SK-N-SH treated with all-trans-retinoic acid at 6 μM for 48 hours (cell line): ENCODE data around the gene TMEM163.

ENCODE experiments used
- ATAC-seq: fragments of 200-7000 bp; cut with Tn5 transposase; 3 replicates; pipeline ENCODE4 v1.9.1; 2020; ENCODE audit warnings: mild to moderate bottlenecking, moderate library complexity
- BACH2 ChIP-seq: fragments of 250-450 bp; sonication (Bioruptor Pico); IDR thresholded peaks from 2 replicates; pipeline ENCODE4 v1.9.0; 2021; ENCODE audit warnings: mild to moderate bottlenecking, borderline replicate concordance
- CSDC2 ChIP-seq: fragments of 250-450 bp; sonication (Bioruptor Pico); IDR thresholded peaks from 2 replicates; pipeline ENCODE4 v1.5.0; 2020; ENCODE audit warnings: mild to moderate bottlenecking, moderate library complexity
- ESRRG ChIP-seq: fragments of 250-450 bp; sonication (Bioruptor Pico); IDR thresholded peaks from 2 replicates; pipeline ENCODE4 v1.6.1; 2021; ENCODE audit warnings: mild to moderate bottlenecking
- GLIS3 ChIP-seq: fragments of 250-450 bp; sonication (Bioruptor Pico); IDR thresholded peaks from 2 replicates; pipeline ENCODE4 v1.5.0; 2020; ENCODE audit warnings: mild to moderate bottlenecking, moderate library complexity
- ISL1 ChIP-seq: fragments of 250-450 bp; sonication (Bioruptor Pico); IDR thresholded peaks from 2 replicates; pipeline ENCODE4 v2.1.2; 2022; ENCODE audit warnings: mild to moderate bottlenecking, moderate library complexity
- PATZ1 ChIP-seq: fragments of 250-450 bp; sonication (Bioruptor Pico); IDR thresholded peaks from 2 replicates; pipeline ENCODE4 v1.8.0; 2020; ENCODE audit warnings: mild to moderate bottlenecking, moderate library complexity, borderline replicate concordance
- POU6F1 ChIP-seq: fragments of 250-450 bp; sonication (Bioruptor Pico); IDR thresholded peaks from 2 replicates; pipeline ENCODE4 v1.8.0; 2021; ENCODE audit warnings: low read depth, mild to moderate bottlenecking, moderate library complexity, borderline replicate concordance
- PPARA ChIP-seq: fragments of 250-450 bp; sonication (Bioruptor Pico); IDR thresholded peaks from 2 replicates; pipeline ENCODE4 v1.5.0; 2020; ENCODE audit warnings: mild to moderate bottlenecking, borderline replicate concordance
- RARB ChIP-seq: fragments of 250-450 bp; sonication (Bioruptor Pico); IDR thresholded peaks from 2 replicates; pipeline ENCODE4 v1.8.0; 2021; ENCODE audit warnings: mild to moderate bottlenecking, moderate library complexity
- SNAI2 ChIP-seq: fragments of 250-450 bp; sonication (Bioruptor Pico); IDR thresholded peaks from 2 replicates; pipeline ENCODE4 v1.5.0; 2020; ENCODE audit warnings: mild to moderate bottlenecking, moderate library complexity
- TCF4 ChIP-seq: fragments of 250-450 bp; sonication (Bioruptor Pico); IDR thresholded peaks from 2 replicates; pipeline ENCODE4 v1.8.0; 2021; ENCODE audit warnings: mild to moderate bottlenecking, moderate library complexity, borderline replicate concordance
- TSHZ2 ChIP-seq: fragments of 250-450 bp; sonication (Bioruptor Pico); IDR thresholded peaks from 2 replicates; pipeline ENCODE4 v1.5.0; 2020; ENCODE audit warnings: mild to moderate bottlenecking, moderate library complexity
- ZC3H10 ChIP-seq: fragments of 250-450 bp; sonication (Bioruptor Pico); IDR thresholded peaks from 2 replicates; pipeline ENCODE4 v1.5.1; 2021; ENCODE audit warnings: mild to moderate bottlenecking, moderate library complexity
- ZFP3 ChIP-seq: fragments of 250-450 bp; sonication (Bioruptor Pico); IDR thresholded peaks from 2 replicates; pipeline ENCODE4 v1.5.0; 2020; ENCODE audit warnings: mild to moderate bottlenecking, moderate library complexity
- ZFP30 ChIP-seq: fragments of 450-650 bp; formaldehyde crosslinking; IDR thresholded peaks from 2 replicates; pipeline ENCODE4 v1.5.0; 2022; ENCODE audit warnings: mild to moderate bottlenecking, moderate library complexity
- ZNF565 ChIP-seq: fragments of 450-650 bp; formaldehyde crosslinking; conservative IDR thresholded peaks from 2 replicates; pipeline ENCODE4 v1.5.0; 2020; ENCODE audit warnings: low read depth, mild to moderate bottlenecking, moderate library complexity
- ZNF8 ChIP-seq: fragments of 450-650 bp; formaldehyde crosslinking; IDR thresholded peaks from 2 replicates; pipeline ENCODE4 v1.5.0; 2020; ENCODE audit warnings: mild to moderate bottlenecking, moderate library complexity
- TF ChIP-seq, protein P1 (sequence below): fragments of 250-450 bp; sonication (Bioruptor Pico); IDR thresholded peaks from 2 replicates; pipeline ENCODE4 v1.5.1; 2020; ENCODE audit warnings: low read depth, mild to moderate bottlenecking, moderate library complexity
- TF ChIP-seq, protein P2 (sequence below): fragments of 250-450 bp; sonication (Bioruptor Pico); IDR thresholded peaks from 2 replicates; pipeline ENCODE4 v1.5.1; 2021; ENCODE audit warnings: mild to moderate bottlenecking, moderate library complexity

TMEM163 gene

DNA sequence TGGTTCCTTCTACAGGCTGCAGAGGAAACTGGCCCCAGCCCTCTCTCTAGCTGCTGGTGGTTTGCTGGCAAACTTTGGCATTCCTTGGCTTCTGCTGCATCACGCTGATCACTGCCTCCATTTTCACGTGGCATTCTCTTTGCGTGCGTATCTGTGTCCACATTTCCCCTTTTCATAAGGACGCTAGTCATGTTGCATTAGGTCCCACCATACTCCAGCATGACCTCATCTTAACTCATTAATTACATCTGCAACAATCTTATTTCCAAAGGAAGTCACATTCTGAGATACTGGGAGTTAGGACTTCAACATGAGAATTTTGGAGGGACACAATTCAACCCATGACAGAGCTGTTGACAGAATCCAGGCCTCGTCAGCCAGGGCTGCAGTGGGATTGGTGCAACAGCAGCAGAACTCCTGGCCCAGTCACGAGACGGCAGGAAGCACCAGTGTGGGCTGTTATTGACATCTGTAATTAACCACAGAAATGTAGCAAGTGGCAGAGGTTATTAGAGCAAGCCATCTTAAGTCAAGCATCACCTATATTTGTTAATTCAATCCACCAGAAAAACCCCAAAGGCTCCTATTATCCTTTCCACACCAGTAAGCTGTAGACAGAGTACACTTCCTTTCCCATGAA is 132.4 kb downstream of the TMEM163 start:
- no peak for ATAC-seq
- TF ChIP-seq RARB (CRISPR knock-in tag) = no peak
- TF ChIP-seq TSHZ2 (CRISPR knock-in tag) = no peak
- TF ChIP-seq PPARA (CRISPR knock-in tag) = no peak
- TF ChIP-seq ZFP3 = no peak
- no peak for TF ChIP-seq ZNF8 (CRISPR knock-in tag)
- no peak for TF ChIP-seq BACH2

GRCh38 chr2:134583997-134584520 is 134.7 kb downstream of the TMEM163 start:
- no peak for ATAC-seq
- no peak for TF ChIP-seq GLIS3 (CRISPR knock-in tag)
- no peak for TF ChIP-seq RARB (CRISPR knock-in tag)
- no peak for TF ChIP-seq PATZ1 (CRISPR knock-in tag)
- no peak for TF ChIP-seq ZC3H10 (CRISPR knock-in tag)
- no peak for TF ChIP-seq PPARA (CRISPR knock-in tag)
- no peak for TF ChIP-seq SNAI2 (CRISPR knock-in tag)
- TF ChIP-seq CSDC2 (CRISPR knock-in tag) = no peak
- TF ChIP-seq, protein P1, sequence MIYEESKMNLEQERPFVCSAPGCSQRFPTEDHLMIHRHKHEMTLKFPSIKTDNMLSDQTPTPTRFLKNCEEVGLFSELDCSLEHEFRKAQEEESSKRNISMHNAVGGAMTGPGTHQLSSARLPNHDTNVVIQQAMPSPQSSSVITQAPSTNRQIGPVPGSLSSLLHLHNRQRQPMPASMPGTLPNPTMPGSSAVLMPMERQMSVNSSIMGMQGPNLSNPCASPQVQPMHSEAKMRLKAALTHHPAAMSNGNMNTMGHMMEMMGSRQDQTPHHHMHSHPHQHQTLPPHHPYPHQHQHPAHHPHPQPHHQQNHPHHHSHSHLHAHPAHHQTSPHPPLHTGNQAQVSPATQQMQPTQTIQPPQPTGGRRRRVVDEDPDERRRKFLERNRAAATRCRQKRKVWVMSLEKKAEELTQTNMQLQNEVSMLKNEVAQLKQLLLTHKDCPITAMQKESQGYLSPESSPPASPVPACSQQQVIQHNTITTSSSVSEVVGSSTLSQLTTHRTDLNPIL (CRISPR knock-in tag) = no peak
- TF ChIP-seq TSHZ2 (CRISPR knock-in tag) = no peak
- TF ChIP-seq TCF4 = no peak
- TF ChIP-seq ISL1 (CRISPR knock-in tag) = no peak
- TF ChIP-seq ZFP30 (CRISPR knock-in tag) = no peak
- no peak for TF ChIP-seq ZNF565 (CRISPR knock-in tag)
- no peak for TF ChIP-seq ESRRG
- no peak for TF ChIP-seq ZFP3
- TF ChIP-seq, all 23 proteins: peak for 0

- TF ChIP-seq, protein P2, sequence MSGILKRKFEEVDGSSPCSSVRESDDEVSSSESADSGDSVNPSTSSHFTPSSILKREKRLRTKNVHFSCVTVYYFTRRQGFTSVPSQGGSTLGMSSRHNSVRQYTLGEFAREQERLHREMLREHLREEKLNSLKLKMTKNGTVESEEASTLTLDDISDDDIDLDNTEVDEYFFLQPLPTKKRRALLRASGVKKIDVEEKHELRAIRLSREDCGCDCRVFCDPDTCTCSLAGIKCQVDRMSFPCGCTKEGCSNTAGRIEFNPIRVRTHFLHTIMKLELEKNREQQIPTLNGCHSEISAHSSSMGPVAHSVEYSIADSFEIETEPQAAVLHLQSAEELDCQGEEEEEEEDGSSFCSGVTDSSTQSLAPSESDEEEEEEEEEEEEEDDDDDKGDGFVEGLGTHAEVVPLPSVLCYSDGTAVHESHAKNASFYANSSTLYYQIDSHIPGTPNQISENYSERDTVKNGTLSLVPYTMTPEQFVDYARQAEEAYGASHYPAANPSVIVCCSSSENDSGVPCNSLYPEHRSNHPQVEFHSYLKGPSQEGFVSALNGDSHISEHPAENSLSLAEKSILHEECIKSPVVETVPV = no peak
- TF ChIP-seq PATZ1 (CRISPR knock-in tag) (no peak), TCF4 (no peak), ESRRG (no peak), SNAI2 (CRISPR knock-in tag) (no peak), POU6F1 (no peak)
- TF ChIP-seq, all 23 proteins: peak for 0
- ATAC-seq = no peak
Observed at GRCh38 chr2:134583462-134583861, 135.3 kb downstream of the TMEM163 start.
